GOT3 (cell line): ENCODE measurements around the gene ST3GAL2.
"Not testable (repeated sequence)": the region's sequence is repeated elsewhere in the genome, so short reads cannot be mapped to it uniquely, and the experiment has no call there.

ENCODE experiments used
- DNase-seq: peaks from one replicate; lab custom pipeline; 2025; ENCODE audit warnings: mixed read lengths; lab: John Stamatoyannopoulos, UW

The ST3GAL2 gene

DNA sequence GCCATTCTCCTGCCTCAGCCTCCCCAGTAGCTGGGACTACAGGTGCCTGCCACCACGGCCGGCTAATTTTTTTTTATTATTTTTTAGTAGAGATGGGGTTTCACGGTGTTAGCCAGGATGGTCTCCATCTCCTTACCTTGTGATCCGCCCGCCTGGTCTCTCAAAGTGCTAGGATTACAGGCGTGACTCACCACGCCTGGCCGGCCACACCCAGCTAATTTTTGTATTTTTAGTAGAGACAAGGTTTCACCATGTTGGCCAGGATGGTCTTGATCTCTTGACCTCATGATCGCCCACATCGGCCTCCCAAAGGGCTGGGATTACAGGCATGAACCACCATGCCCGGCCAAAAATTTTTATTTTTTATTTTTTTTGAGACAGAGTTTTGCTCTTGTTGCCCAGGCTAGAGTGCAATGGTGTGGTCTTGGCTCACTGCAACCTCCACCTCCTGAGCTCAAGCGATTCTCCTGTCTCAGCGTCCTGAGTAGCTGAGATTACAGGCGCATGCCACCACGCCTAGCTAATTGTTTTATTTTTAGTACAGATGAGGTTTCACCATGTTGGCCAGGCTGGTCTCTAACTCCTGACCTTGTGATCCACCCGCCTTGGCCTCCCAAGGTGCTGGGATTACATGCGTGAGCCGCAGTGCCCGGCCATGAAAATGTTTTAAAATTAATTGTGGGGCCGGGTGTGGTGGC, 52.5 kb downstream of the ST3GAL2 start:
- DNase-seq: not testable (repeated sequence)

DNA sequence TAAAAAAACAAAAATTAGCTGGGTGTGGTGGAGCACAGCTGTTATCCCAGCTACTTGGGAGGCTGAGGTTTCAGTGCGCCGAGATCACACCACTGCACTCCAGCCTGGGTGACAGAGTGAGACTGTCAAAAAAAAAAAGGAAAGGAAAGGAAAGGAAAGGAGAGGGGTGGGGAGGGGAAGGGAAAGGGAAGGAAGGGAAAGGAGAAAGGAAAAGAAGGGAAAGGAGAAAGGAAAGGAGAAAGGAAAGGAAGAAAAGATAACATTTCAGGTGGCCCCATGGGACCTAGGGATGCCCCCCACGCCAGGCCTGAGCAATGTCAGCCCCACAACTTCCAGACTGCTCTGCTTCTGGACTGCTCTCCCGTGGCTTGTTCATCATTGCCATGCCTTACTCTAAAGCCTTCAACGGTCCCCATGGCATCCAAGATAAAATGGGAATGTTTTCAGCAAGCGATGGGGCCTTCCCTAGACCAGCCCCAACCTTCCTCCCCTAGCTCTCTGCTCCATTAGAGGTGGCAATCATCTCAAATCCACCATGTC, 55.4 kb downstream of the ST3GAL2 start:
- no peak for DNase-seq

DNA sequence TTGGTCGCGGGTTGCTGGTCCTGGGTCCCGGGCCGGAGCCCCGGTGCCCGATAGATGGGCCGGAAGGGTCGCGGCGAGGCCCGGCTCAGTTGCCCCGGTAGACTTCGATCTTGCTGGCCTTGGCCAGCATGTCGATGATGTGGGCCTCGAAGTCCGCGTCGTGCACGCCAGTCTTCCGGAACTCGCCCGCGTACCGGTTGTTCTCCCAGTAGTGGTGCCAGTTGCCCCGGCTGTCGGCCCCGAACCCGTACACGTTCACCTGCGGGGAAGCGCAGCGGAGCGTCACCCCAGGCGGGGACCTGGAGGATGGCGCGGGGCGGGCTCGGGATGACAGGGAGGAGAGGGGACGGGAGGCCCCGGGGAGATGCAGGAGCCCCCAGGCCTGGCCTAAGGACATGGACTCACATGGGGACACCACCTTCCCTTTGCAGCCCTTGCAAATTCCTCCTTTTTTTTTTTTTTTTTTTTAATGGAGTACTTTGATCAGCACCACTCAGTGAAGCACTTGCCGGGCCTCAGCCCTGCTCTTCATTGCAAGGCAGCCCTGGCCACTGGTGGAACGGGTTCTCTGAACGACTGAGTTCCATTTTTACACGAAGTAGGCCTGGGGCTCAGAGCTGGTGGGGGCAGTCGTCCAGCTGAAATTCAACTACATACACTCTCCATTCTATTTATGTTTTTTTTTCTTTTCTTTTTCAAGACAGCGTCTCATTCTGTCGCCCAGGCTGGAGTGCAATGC, 57.1 kb downstream of the ST3GAL2 start:
- DNase-seq: no peak

DNA sequence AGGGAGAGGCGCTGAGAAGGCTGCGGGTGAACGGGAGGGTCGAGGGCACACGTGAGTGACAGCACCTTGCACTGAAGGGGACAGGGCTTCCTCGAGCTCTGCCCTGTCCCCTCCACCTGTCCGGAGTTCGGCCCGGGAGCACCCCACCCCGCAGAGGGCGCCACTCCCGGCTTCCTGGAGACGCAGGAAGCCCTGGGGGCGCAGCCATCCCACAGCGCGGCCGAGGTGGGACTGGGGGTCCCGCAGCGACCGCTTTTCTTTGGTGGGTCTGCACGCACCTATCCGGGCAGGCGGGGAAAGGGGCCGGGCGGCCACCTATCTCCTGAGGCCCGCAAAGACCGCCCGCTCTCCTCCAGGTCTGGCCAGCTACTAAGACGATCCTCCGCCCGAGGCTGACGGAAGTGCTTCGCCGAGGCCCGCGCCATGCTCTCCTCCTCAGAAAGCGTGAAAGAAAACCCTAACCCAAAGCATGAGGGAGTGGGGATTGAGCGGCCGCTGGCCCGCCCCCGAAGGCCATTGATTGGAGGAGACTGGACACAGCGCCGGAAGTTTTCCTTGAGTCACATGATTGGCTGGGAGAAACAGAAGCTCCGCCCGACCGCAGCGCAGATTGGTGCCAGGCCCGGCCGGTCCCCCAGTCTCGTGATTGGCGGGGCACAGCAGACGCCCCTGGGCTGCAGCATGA, 57.8 kb downstream of the ST3GAL2 start:
- DNase-seq: peak; percentile 85

DNA sequence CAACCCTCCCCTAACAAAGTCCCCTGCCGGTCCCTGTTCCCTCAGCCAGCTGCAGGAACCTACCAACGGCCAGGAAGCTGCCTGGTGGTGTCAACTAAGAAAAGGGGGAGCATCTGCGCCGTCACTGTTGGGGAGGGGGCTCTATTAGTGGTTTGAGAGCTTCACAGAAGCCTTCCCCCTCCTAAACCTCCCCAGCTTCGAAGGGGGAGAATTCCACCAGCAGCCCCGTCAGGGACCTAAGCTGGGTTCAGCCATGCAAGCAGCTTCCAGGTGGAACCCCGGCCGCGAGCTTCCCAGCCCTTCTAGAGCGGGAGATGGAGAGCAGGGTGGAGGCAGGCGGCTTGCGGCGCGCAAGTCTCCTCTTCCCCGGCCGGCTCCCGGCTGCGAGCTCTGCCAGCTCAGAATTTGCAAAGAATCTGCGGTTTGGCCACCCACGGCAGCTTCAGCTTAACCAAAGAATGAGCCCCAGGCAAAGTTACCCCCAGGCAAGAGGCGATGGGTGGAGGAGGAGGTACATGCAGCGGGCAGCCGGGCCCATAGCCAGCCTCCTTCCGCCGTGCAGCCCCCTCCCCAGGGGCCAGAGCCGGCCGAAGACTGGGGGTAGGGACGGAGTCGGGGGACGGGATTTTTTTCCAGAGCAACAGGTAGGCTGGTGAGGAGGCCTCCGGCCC, 58.5 kb downstream of the ST3GAL2 start:
- peak; percentile 66 for DNase-seq

DNA sequence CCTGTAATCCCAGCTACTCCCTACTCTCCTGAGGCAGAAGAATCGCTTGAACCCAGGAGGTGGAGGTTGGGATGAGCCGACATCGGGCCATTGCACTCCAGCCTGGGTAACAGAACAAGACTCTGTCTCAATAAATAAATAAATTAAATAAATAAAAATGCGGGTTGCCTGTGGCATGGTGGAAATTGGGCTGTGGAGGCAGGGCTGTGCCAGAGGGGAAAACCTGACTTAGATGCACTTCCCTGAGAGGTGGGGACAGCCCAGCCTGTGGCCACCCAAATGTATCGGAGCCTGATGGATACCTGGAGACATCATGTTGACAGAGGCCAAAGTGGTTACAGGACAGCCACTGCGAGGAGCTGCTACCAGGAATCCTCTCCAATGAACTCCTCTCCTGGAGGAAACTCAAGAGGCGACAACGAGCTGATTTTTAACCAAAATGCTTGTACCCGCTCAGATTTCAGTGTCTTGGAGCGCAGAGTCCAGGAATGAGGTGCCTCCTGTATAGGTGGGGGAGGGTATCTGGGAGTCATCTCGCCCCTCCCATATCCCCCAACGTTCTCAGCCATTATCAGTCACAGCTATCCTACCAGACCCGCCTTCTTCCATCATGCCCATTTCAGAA, 59.9 kb downstream of the ST3GAL2 start:
- no peak for DNase-seq

DNA sequence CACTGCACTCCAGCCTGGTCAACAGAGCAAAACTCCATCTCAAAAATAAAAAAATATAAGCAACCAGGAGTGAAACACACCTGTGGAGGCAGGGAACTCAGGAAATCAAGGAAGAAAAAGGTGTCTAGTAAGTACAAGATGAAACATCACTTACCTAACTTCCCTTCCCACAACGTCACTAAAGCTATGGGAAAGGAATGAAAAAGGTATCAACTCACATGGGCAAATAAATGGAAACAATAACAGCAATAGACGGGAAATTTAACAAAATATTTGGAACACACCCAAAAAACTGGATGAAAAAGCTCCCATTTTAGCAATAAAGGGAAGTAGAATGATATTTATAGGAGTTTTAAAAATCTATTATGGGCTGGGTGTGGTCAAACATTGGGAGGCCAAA, 61.1 kb downstream of the ST3GAL2 start:
- DNase-seq: no peak

DNA sequence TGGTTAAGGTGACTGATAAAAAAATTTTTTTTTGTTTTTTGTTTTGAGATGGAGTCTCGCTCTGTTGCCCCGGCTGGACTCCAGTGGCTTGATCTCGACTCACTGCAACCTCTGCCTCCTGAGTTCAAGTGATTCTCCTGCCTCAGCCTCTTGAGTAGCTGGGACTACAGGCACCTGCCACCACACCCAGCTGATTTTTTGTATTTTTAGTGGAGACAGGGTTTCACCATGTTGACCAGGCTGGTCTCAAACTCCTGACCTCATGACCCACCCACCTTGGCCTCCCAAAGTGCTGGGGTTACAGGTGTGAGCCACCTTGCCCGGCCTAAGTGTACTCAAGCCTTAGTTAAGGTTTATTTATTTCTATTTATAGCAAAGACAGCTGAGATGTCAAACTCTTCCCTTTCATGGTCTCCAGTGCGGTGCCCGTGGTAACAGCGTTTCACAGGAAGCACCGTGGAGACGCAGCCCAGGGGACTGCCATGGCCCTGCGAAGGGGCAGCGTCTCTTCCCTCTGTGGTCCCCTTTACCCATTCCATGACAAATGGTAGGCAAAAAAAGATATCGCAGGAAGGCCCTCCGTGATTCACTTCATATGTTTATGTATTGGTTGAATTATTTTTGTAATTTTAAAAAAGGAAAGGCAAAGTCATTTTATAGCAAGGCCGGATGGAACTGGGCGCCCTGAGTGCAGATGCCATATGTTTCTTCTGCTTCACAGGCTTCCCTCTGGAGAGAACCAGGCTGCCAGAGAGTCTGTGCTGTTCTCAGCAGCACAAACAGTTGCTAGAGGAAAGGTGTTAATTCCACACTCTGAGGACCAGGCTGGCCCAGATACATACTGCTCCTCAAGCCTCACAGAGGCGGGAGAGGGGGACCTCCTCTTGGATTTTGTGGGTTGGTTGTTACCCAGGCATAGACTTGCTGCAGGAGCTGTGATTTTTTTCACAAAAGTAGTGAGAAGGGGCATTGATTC, 63.0 kb downstream of the ST3GAL2 start:
- DNase-seq: no peak

DNA sequence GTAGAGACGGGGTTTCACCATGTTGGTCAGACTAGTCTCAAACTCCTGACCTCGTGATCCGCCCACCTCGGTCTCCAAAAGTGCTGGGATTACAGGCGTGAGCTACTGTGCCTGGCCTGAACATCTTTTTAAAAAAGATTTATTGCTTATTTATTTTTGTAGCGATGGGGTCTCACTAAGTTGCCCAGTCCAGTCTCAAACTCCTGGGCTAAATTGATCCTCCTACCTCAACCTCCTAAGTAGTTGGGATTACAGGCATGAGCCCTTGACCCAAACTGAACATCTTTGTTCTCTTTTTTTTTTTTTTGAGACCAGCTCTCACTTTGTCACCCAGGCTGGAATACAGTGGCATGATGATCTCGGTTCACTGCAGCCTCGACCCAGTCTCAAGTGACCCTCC, 64.7 kb downstream of the ST3GAL2 start:
- DNase-seq: no peak

DNA sequence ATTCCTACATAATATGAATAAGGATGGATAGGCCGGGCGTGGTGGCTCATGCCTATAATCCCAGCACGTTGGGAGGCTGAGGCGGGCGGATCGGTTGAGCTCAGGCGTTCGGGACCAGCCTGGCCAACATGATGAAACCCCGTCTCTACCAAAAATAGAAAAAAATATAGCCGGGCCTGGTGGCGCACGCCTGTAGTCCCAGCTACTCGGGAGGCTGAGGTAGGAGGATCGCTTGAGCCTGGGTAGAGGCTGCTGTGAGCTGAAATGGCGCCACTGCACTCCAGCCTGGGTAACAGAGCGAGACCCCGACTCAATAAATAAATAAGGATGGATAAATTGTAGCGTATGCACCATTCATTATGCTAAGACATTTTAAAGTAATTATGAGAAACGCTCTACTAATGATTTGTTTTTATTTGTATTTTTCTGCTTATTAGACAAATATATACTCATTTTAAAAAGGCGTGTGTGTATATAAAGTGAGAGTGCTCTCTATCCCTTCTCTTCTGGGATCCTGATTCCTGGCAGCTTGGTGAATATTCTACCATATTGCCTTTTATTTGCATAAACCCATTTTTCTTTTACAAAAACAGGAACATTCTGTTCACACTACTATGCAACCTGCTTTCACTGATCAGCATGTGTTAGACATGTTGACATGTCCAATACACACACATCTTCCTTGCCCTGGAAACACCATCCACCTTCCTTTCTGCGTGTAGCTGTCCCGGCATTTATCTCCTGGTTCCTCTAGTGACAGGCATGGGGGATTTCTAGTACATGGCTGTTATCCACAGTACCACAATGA, 65.8 kb downstream of the ST3GAL2 start:
- no peak for DNase-seq

DNA sequence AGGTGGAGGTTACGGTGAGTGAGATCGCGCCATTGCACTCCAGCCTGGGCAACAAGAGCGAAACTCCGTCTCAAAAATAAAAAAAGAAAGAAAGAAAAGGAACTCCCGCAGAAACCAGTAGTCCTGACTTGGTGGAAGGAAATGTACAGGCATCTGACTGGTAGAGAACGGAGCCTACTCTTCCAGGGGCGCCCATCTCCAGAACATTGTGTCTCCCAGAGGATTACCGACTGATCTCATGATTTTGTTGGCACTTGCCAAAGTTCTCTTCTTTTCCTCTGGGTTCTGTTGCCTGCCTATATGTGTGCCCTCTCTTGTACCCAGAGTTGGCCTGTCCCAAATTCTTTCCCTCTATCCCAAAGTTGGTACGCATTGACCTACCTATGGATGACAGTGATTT, 68.0 kb downstream of the ST3GAL2 start:
- no peak for DNase-seq

DNA sequence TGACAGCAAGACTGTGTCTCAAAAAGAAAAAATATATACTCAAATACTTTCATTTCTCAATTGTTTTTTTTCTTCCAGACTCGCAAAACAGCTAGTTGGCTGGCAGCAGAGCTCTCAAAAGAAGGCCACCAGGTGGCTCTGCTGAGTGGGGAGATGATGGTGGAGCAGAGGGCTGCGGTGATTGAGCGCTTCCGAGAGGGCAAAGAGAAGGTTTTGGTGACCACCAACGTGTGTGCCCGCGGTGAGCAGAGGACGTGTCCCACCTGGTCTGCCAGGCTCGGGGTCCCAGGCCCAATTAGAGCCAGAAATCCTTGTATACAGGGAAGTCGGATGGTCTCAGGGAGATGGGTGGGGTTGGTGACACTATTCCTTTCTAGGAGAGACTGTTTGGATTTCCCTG, 68.8 kb downstream of the ST3GAL2 start:
- not testable (repeated sequence) for DNase-seq

DNA sequence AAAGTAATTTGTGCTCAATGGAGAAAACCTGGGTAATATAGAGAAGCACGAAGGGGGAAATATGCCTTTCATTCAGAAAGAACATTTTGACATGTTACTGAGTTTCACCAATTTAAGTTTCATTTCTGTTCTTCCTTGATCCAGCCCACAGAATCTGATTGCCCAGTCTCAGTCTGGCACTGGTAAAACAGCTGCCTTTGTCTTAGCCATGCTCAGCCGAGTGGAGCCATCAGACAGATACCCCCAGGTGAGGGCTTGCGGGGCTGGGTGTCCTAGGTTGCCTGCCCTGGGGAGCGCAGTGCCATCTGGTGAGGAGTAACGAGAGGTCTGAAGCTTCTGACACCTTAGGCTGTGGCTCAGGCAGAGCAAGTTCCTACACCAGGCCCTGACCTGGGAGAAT, 74.5 kb downstream of the ST3GAL2 start:
- DNase-seq: no peak

DNA sequence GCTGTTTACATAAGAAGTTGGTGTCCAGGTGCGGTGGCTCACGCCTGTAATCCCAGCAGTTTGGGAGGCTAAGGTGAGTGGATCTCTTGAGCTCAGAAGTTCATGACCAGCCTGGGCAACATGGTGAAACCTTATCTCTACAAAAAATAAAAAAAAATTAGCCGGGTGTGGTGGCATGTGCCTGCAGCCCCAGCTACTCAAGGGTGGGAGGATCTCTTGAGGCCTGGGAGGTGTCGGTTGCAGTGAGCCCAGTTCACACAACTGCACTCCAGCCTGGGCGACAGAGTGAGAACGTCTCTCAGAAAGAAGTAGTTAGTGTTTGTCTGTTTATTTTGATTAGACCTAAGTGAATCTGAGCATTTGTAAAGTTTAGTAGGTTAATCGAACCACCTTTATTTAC, 79.3 kb downstream of the ST3GAL2 start:
- no peak for DNase-seq

DNA sequence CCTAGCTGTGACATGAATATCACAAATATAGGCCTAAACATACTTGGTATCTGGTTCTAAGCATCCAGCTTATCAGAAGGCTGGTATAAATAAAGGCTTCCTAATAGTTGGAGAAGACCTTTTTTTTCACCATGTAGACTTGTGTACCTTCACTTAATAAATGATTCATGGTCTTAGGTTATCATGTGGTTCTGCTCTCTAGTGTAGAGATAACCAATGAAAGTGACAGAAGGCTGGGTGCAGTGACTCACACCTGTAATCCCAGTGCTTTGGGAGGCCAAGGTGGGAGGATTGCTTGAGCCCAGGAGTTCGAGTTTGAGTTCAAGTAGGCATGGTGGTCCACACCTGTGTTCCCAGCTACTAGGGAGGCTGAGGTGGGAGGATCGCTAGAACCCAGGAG, 89.1 kb downstream of the ST3GAL2 start:
- DNase-seq: no peak

DNA sequence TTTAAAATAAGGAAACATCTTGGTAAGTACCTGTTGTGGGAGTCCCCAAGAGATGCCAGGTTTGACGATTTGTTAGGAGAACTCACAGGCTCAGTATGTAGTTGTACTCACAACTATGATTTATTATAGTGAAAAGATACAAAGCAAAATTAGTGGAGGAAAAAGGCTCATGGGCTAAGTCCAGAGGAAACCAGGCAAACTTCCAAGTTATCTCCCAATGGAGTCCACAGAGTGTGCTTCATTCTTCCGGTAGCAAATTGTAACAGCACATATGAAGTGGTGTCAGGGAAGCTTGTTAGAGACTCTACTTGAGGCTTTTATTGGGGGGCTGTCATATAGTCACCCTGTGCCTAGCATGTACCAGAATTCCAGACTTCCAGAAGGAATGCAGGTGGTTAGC, 89.9 kb downstream of the ST3GAL2 start:
- no peak for DNase-seq

DNA sequence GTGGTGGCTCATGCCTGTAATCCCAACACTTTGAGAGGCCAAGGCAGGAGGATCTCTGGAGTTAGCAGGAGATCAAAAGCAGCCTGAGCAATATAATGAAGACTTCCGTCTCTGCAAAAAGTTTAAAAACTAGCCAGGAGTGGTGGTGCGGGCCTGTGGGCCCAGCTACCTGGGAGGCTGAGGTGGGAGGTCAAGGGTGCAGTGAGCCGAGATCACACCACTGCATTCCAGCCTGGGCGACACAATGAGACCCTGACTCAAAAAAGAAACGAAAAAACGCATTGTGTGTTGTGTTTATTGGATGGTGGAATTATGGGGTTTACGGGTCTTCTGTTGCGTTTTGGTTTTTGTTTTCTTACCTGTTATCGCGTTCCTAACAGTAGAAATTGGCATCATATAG, 93.1 kb downstream of the ST3GAL2 start:
- no peak for DNase-seq

DNA sequence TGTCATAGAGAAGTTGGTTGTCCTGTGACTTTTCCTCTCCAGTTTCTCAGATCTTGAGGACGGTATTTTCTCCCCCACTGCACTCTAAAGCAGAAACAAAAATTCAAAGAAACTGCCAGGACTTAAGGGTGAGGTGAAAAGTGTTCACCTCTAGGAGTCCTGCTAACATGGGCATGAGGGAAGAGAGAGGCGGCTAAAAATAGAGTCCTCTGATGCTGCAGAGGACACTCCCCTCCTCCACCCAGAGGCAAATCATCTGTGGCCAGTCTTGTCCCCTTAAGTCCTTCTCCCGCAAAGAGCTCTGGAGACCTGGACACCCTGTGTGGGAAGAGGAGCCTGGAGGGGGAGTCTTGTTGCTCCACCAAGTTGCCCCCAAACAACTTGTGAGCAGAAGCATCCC, 96.9 kb downstream of the ST3GAL2 start:
- DNase-seq: no peak

DNA sequence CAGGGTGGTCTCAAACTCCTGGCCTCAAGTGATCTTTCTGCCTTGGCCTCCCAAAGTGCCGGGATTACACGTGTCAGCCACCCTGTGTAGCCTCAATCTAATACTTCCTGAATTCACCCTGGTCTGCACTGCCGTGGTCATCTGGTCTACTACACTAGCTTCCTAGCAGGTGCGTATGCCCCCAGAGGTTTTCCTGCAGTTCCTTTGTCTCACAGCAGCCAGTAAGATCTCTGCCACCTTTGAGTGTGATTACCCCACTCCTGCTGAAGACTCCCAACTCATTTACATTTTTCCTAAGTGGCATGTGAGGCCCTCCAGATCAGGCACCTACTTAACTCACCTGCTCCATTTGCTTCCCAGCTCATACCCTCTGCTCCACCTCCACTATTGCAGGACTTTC, 97.3 kb downstream of the ST3GAL2 start:
- DNase-seq: no peak

DNA sequence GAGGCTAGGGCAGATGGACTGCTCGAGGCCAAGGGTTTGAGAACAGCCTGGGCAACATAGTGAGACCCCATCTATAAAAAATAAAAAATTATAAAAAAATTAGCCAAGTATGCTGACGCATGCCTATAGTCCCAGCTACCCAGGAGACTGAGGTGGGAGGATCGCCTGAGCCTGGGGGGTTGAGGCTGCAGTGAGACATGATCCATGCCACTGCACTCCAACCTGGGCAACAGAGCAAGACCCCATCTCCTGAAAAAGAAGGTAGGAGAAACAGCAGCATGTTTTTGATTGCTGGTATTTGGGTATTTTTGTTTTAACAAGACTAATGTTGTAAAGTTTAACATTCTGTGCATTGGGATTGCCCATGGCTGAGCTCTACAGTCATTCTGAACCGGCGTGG, 101.1 kb downstream of the ST3GAL2 start:
- no peak for DNase-seq
